NCI-H2196 (cell line): ENCODE results near the gene TM4SF18.
A peak's percentile ranks its signal among the peaks of the same experiment; 100 is the strongest.

Source experiments
- DNase-seq: peaks from one replicate; lab custom pipeline; 2025; ENCODE audit not compliant: unreplicated experiment; lab: John Stamatoyannopoulos, UW

The TM4SF18 gene

GRCh38 chr3:149284034-149284433 lies 49.4 kb downstream of the TM4SF18 start:
- no peak for DNase-seq

DNA sequence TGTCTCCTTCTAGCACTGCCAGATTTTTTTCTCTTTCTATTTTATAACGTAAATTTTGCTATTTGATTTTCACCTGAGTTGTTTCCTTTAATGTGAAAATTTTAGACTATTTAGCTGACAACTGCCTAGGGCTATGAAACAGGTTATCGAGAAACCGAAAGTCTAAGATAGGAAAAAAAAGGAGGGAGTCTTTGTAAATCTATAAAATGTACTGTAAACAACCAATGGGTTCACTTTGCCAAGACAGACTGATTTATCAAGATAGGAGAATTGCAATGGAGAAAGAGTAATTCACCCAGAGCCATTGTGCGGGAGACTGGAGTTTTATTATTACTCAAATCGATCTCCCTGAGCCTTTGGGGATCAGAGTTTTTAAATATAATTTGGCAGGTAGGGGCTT lies 50.0 kb downstream of the TM4SF18 start:
- DNase-seq, result no peak

GRCh38 chr3:149282836-149283235 lies 50.6 kb downstream of the TM4SF18 start:
- DNase-seq, result no peak

DNA sequence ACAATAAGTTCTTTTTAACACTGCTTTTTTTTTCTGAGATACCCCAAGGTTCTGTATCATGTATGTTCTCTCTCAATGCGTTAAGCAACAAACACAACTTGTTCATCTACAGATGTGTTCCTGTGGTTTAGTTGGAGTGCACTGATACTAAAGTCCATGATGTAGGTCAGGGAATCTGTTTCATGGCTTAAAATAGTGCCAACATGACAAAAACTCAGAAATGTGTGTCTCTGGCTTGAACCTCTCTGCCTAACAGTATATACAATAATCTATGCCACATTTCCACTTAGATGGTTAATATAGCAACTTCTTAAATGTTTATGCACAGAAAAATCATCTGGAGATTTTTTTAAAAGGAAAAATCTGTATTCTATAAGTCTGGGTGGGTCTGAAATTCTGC lies 51.1 kb downstream of the TM4SF18 start:
- DNase-seq, result no peak

- no peak for DNase-seq
These were observed 52.6 kb downstream of the TM4SF18 start for GRCh38 chr3:149280671-149281349.

DNA sequence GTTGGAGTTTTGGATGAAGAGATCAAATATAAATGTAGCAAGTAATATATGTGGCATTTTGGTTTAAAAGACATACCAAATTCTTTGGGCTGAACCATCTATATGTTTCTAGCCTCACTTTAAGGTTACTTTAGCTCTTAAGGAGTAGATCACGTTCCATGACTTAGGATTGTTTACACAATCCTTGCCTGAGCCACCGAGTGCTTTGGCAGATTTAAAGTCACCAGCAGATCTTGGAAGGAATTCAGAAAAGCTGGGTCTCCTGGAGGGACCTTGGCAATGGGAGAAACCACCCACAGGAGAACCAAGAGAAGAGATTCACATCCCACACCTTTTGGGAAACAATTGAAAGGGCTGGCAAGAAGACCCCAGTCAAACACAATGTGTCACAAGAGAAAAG lies 54.5 kb downstream of the TM4SF18 start:
- no peak for DNase-seq

DNA sequence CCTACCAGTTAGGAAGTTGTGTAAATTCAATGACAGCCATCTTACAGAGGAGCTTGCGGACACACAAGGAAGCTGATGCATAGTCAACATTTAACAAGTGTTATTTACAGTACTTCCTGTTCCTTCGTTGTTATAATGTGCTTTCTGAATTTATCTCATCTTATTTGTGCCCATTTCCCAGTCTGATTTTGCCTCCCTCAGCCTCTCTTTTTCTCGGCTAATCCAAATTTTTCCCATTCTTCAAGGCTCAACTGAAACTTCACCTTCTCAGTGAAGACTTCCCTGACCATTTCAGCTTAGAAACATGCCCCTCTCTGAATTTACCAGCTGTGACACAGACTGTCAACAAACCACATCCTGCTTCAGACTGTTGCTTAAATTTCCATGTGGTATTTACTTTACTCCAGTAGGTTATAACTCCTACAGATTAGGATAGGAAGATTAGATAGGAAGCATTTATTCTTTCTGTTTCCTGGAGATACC lies 56.1 kb downstream of the TM4SF18 start:
- DNase-seq, result peak; percentile 72

DNA sequence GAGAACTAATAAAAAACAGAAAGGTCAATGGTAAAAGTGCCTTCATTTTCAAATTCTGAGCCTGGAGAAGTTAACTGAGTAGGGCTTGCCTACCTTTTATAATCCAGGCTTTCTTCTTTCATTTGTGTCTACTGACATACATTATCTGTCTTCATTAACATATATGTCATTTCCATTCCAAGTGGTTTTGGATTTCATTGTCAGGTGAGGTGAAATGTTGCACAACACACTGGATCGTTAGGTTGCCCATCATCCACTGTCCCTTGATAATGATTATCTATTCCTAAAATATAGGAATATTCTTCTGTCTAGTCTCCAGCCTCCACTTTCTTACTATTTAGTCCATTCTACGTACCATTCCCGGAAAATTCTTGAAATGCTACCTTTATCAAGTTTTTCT lies 56.8 kb downstream of the TM4SF18 start:
- DNase-seq, result no peak

- DNase-seq, result no peak
These were observed 59.2 kb downstream of the TM4SF18 start for GRCh38 chr3:149274220-149274619.

GRCh38 chr3:149273096-149273751 lies 60.2 kb downstream of the TM4SF18 start:
- peak; percentile 91 for DNase-seq

DNA sequence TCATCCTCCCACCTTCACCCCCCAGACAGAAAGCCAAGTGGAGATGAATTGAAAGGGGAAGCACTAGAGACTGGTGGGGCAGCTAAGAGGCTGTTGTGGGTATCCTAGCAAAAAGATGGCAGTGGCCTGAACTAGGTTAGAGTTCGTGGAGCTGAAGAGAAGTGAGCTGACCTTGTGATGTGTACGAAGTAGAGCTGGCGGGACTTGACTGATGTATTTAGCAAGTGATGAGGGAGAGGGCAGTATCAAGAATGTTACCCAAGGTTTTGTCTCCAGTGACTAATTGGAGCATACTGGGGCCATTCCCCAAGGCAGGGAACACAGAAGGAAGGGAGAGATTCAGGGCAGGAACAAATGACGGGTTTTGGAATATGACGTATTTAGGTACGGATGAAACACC lies 61.8 kb downstream of the TM4SF18 start:
- DNase-seq, result no peak

- no peak for DNase-seq
These were observed 63.3 kb downstream of the TM4SF18 start for GRCh38 chr3:149270180-149270579.

GRCh38 chr3:149269687-149270086 lies 63.7 kb downstream of the TM4SF18 start:
- DNase-seq, result no peak
